ENCODE data around the gene PHACTR4.

PHACTR4 gene

GRCh38 chr1:28428990-28429520 lies 59.5 kb downstream of the PHACTR4 start:
- Histone ChIP-seq H3K4me1 (ENCODE audit: low read length) (peaks cover 23% of the 10 kb centered on the region), H3K79me2 (ENCODE audit: low read length) (no peaks in the 10 kb centered on the region), H3K27ac (ENCODE audit: low read length) (no peak overlapping the region), H3K27me3 (ENCODE audit: low read depth, low read length) (no peaks in the 10 kb centered on the region), H3K36me3 (replicated peaks; ENCODE audit: low read depth, low read length) (no peaks in the 10 kb centered on the region), H3K4me3 (ENCODE audit: low read length) (no peak overlapping the region), H3K4me2 (ENCODE audit: low read length) (no peak overlapping the region), H3K9ac (ENCODE audit: low read length) (no peak overlapping the region), H2AFZ (ENCODE audit: low read depth, low read length) (no peak overlapping the region), H4K20me1 (ENCODE audit: insufficient read depth, low read length) (no peaks in the 10 kb centered on the region), H3K9me3 (ENCODE audit: insufficient read depth, low read length) (no peaks in the 10 kb centered on the region)
- TF ChIP-seq CTCF (IDR thresholded peaks at IDR 0.05; ENCODE audit: low read depth, low read length) (no peak), EZH2phosphoT487 (IDR thresholded peaks at IDR 0.05; ENCODE audit: low read depth) (no peak)

GRCh38 chr1:28436211-28436769 lies 66.8 kb downstream of the PHACTR4 start:
- Histone ChIP-seq H3K4me2 (ENCODE audit: low read length) (no peak overlapping the region), H3K79me2 (ENCODE audit: low read length) (no peaks in the 10 kb centered on the region), H3K4me3 (ENCODE audit: low read length) (no peak overlapping the region), H3K9ac (ENCODE audit: low read length) (no peak overlapping the region), H4K20me1 (ENCODE audit: insufficient read depth, low read length) (no peaks in the 10 kb centered on the region), H3K4me1 (ENCODE audit: low read length) (peaks cover 14% of the 10 kb centered on the region), H3K27ac (ENCODE audit: low read length) (no peak overlapping the region), H3K27me3 (ENCODE audit: low read depth, low read length) (no peaks in the 10 kb centered on the region), H3K36me3 (replicated peaks; ENCODE audit: low read depth, low read length) (no peaks in the 10 kb centered on the region), H3K9me3 (ENCODE audit: insufficient read depth, low read length) (no peaks in the 10 kb centered on the region), H2AFZ (ENCODE audit: low read depth, low read length) (no peak overlapping the region)
- TF ChIP-seq CTCF (IDR thresholded peaks at IDR 0.05; ENCODE audit: low read depth, low read length): no peak
- no peak for TF ChIP-seq EZH2phosphoT487 (IDR thresholded peaks at IDR 0.05; ENCODE audit: low read depth)

- H3K9ac ChIP-seq (ENCODE audit: low read length): no peak overlapping the region
- H2AFZ ChIP-seq (ENCODE audit: low read depth, low read length): no peak overlapping the region
- no peaks in the 10 kb centered on the region for H3K9me3 ChIP-seq (ENCODE audit: insufficient read depth, low read length)
- no peaks in the 10 kb centered on the region for H4K20me1 ChIP-seq (ENCODE audit: insufficient read depth, low read length)
- no peaks in the 10 kb centered on the region for H3K36me3 ChIP-seq (replicated peaks; ENCODE audit: low read depth, low read length)
- H3K4me1 ChIP-seq (ENCODE audit: low read length): peaks cover 14% of the 10 kb centered on the region
- no peak overlapping the region for H3K4me3 ChIP-seq (ENCODE audit: low read length)
- H3K4me2 ChIP-seq (ENCODE audit: low read length): no peak overlapping the region
- H3K27ac ChIP-seq (ENCODE audit: low read length): no peak overlapping the region
- no peaks in the 10 kb centered on the region for H3K79me2 ChIP-seq (ENCODE audit: low read length)
- no peak for TF ChIP-seq CTCF (IDR thresholded peaks at IDR 0.05; ENCODE audit: low read depth, low read length)
- no peak for TF ChIP-seq EZH2phosphoT487 (IDR thresholded peaks at IDR 0.05; ENCODE audit: low read depth)
- no peaks in the 10 kb centered on the region for H3K27me3 ChIP-seq (ENCODE audit: low read depth, low read length)
Measured at GRCh38 chr1:28437264-28437923, 67.9 kb downstream of the PHACTR4 start.

GRCh38 chr1:28437924-28438699 lies 68.6 kb downstream of the PHACTR4 start:
- Histone ChIP-seq H3K9me3 (ENCODE audit: insufficient read depth, low read length) (no peaks in the 10 kb centered on the region), H3K4me2 (ENCODE audit: low read length) (no peak overlapping the region), H3K79me2 (ENCODE audit: low read length) (no peaks in the 10 kb centered on the region), H3K27me3 (ENCODE audit: low read depth, low read length) (no peaks in the 10 kb centered on the region), H2AFZ (ENCODE audit: low read depth, low read length) (no peak overlapping the region), H3K36me3 (replicated peaks; ENCODE audit: low read depth, low read length) (no peaks in the 10 kb centered on the region), H3K4me3 (ENCODE audit: low read length) (no peak overlapping the region), H3K9ac (ENCODE audit: low read length) (no peak overlapping the region), H3K4me1 (ENCODE audit: low read length) (peaks cover 14% of the 10 kb centered on the region), H3K27ac (ENCODE audit: low read length) (no peak overlapping the region), H4K20me1 (ENCODE audit: insufficient read depth, low read length) (no peaks in the 10 kb centered on the region)
- no peak for TF ChIP-seq CTCF (IDR thresholded peaks at IDR 0.05; ENCODE audit: low read depth, low read length)
- no peak for TF ChIP-seq EZH2phosphoT487 (IDR thresholded peaks at IDR 0.05; ENCODE audit: low read depth)

Data from OCI-LY3 (cell line).